AG08396 (cell line): Measurements from ENCODE around the gene LIPC.
A peak's percentile ranks its signal among the peaks of the same experiment; 100 is the strongest.
"Not testable (repeated sequence)": the region's sequence is repeated elsewhere in the genome, so short reads cannot be mapped to it uniquely, and the experiment has no call there.

ENCODE experiments used
- DNase-seq: peaks from one replicate; pipeline ENCODE4 v3.0.0; 2012; ENCODE audit warnings: low spot score, mixed read lengths

Gene LIPC

GRCh38 chr15:58585693-58586443 is 154.1 kb downstream of the LIPC start:
- no peak for DNase-seq

- no peak for DNase-seq
Measured at GRCh38 chr15:58587486-58587885, 155.7 kb downstream of the LIPC start.

- DNase-seq, result no peak
Measured at GRCh38 chr15:58588096-58588495, 156.3 kb downstream of the LIPC start.

- DNase-seq, result no peak
Measured at GRCh38 chr15:58589047-58589446, 157.3 kb downstream of the LIPC start.

- no peak for DNase-seq
Measured at GRCh38 chr15:58590236-58590635, 158.4 kb downstream of the LIPC start.

- no peak for DNase-seq
Measured at GRCh38 chr15:58590926-58591325, 159.1 kb downstream of the LIPC start.

- no peak for DNase-seq
Measured at GRCh38 chr15:58593870-58594269, 162.1 kb downstream of the LIPC start.

GRCh38 chr15:58594898-58595297 is 163.1 kb downstream of the LIPC start:
- DNase-seq, result no peak

- no peak for DNase-seq
Measured at GRCh38 chr15:58595516-58596263, 163.9 kb downstream of the LIPC start.

GRCh38 chr15:58597943-58598828 is 166.4 kb downstream of the LIPC start:
- no peak for DNase-seq

GRCh38 chr15:58598829-58599210 is 167.0 kb downstream of the LIPC start:
- DNase-seq, result no peak

- DNase-seq, result no peak
Measured at GRCh38 chr15:58602823-58603222, 171.0 kb downstream of the LIPC start.

GRCh38 chr15:58603927-58604326 is 172.1 kb downstream of the LIPC start:
- not testable (repeated sequence) for DNase-seq

GRCh38 chr15:58604455-58604923 is 172.7 kb downstream of the LIPC start:
- DNase-seq, result no peak

GRCh38 chr15:58605931-58606530 is 174.2 kb downstream of the LIPC start:
- no peak for DNase-seq

- no peak for DNase-seq
Measured at GRCh38 chr15:58606577-58607080, 174.8 kb downstream of the LIPC start.

GRCh38 chr15:58608129-58608590 is 176.4 kb downstream of the LIPC start:
- DNase-seq, result peak; percentile 33

- peak; percentile 15 for DNase-seq
Measured at GRCh38 chr15:58608711-58609110, 176.9 kb downstream of the LIPC start.

GRCh38 chr15:58611731-58612676 is 180.2 kb downstream of the LIPC start:
- DNase-seq, result no peak

- no peak for DNase-seq
Measured at GRCh38 chr15:58616171-58616570, 184.4 kb downstream of the LIPC start.
